Lower leg skin (tissue), 3 donors: ENCODE measurements around the gene CASKIN2.

Experiments used
- POLR2A ChIP-seq, 2 donors: fragments of 450-650 bp; IDR thresholded peaks; one replicate each; pipeline ENCODE4 v1.6.1; 2016 to 2017; ENCODE audit warnings: antibody characterized with exemption in 2 of 2, mild to moderate bottlenecking in 1 of 2, moderate library complexity in 1 of 2
- TF ChIP-seq, protein P1 (sequence below), 3 donors: fragments of 450-650 bp; IDR thresholded peaks; one replicate each; pipeline ENCODE4 v1.5.1; 2016; ENCODE audit warnings: antibody characterized with exemption in 3 of 3, mild to moderate bottlenecking in 3 of 3, moderate library complexity in 2 of 3

DNA sequence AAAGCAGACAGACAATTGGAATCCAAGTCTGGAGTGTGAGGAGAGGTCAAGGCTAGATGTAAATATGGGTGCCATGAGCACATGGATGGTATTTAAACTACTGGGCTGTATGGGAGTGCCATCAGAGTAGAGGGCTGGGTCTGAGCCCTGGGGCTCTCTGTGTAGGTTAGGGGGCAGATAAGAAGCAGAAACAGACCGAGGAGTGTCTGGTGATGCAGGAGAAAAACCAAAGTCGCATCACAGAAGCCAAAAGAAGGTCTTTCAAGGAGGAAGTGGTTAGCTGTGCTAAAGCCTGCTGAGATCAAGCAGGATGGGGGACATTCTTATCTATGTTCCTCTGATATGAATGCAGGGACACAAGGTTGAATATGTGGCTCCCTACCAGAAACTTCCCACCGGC, 2.9 kb upstream of the CASKIN2 start:
- TF ChIP-seq, protein P1, sequence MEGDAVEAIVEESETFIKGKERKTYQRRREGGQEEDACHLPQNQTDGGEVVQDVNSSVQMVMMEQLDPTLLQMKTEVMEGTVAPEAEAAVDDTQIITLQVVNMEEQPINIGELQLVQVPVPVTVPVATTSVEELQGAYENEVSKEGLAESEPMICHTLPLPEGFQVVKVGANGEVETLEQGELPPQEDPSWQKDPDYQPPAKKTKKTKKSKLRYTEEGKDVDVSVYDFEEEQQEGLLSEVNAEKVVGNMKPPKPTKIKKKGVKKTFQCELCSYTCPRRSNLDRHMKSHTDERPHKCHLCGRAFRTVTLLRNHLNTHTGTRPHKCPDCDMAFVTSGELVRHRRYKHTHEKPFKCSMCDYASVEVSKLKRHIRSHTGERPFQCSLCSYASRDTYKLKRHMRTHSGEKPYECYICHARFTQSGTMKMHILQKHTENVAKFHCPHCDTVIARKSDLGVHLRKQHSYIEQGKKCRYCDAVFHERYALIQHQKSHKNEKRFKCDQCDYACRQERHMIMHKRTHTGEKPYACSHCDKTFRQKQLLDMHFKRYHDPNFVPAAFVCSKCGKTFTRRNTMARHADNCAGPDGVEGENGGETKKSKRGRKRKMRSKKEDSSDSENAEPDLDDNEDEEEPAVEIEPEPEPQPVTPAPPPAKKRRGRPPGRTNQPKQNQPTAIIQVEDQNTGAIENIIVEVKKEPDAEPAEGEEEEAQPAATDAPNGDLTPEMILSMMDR (IDR thresholded peaks at IDR 0.05), result no peak
- TF ChIP-seq POLR2A (IDR thresholded peaks at IDR 0.05), result no peak
